Embryonic facial prominence (tissue), 1 donor: ENCODE measurements around the gene SDHAF2.
A peak's percentile ranks its signal among the peaks of the same experiment; 100 is the strongest.
"Not testable (repeated sequence)": the region's sequence is repeated elsewhere in the genome, so short reads cannot be mapped to it uniquely, and the experiment has no call there.

Experiments
- DNase-seq: peaks from one replicate; pipeline ENCODE4 v3.0.0-alpha.2; 2016; ENCODE audit errors: extremely low spot score

The SDHAF2 gene

GRCh38 chr11:61429691-61430582 is at the start of gene SDHAF2, which contains the start of gene CPSF7:
SDHAF2 (plus strand) TSS chr11:61430124; CDS start chr11:61430147, 23 bp downstream.
CPSF7 (minus strand) TSS chr11:61429975; CDS start chr11:61429235, 740 bp downstream.
- peak; percentile 91 for DNase-seq

GRCh38 chr11:61380884-61381283 is 49.0 kb upstream of the SDHAF2 start:
- DNase-seq, result no peak

- not testable (repeated sequence) for DNase-seq
Measured at GRCh38 chr11:61383859-61384258, 46.1 kb upstream of the SDHAF2 start.

GRCh38 chr11:61384271-61385242 is 45.4 kb upstream of the SDHAF2 start:
- no peak for DNase-seq

GRCh38 chr11:61390161-61390560 is 39.8 kb upstream of the SDHAF2 start:
- DNase-seq, result no peak

- no peak for DNase-seq
Measured at GRCh38 chr11:61392981-61393595, 36.8 kb upstream of the SDHAF2 start.

- DNase-seq, result no peak
Measured at GRCh38 chr11:61401173-61401572, 28.8 kb upstream of the SDHAF2 start.

- no peak for DNase-seq
Measured at GRCh38 chr11:61401573-61401972, 28.4 kb upstream of the SDHAF2 start.

GRCh38 chr11:61403658-61404057 is 26.3 kb upstream of the SDHAF2 start:
- DNase-seq, result no peak

- no peak for DNase-seq
Measured at GRCh38 chr11:61404103-61404502, 25.8 kb upstream of the SDHAF2 start.

- DNase-seq, result no peak
Measured at GRCh38 chr11:61404641-61405040, 25.3 kb upstream of the SDHAF2 start.

GRCh38 chr11:61406067-61406466 is 23.9 kb upstream of the SDHAF2 start:
- no peak for DNase-seq

GRCh38 chr11:61406991-61407728 is 22.8 kb upstream of the SDHAF2 start:
- DNase-seq, result no peak

- no peak for DNase-seq
Measured at GRCh38 chr11:61411589-61411988, 18.3 kb upstream of the SDHAF2 start.

- no peak for DNase-seq
Measured at GRCh38 chr11:61413496-61413895, 16.4 kb upstream of the SDHAF2 start.

- DNase-seq, result no peak
Measured at GRCh38 chr11:61414547-61414946, 15.4 kb upstream of the SDHAF2 start.

- no peak for DNase-seq
Measured at GRCh38 chr11:61415381-61415780, 14.5 kb upstream of the SDHAF2 start.

- no peak for DNase-seq
Measured at GRCh38 chr11:61416941-61417340, 13.0 kb upstream of the SDHAF2 start.

- DNase-seq, result no peak
Measured at GRCh38 chr11:61417670-61418069, 12.3 kb upstream of the SDHAF2 start.

- no peak for DNase-seq
Measured at GRCh38 chr11:61418136-61418535, 11.8 kb upstream of the SDHAF2 start.

GRCh38 chr11:61422226-61422625 is 7.7 kb upstream of the SDHAF2 start:
- DNase-seq, result no peak
